ENCODE measurements around the gene C11orf52.
A peak's percentile ranks its signal among the peaks of the same experiment; 100 is the strongest.

C11orf52 gene

DNA sequence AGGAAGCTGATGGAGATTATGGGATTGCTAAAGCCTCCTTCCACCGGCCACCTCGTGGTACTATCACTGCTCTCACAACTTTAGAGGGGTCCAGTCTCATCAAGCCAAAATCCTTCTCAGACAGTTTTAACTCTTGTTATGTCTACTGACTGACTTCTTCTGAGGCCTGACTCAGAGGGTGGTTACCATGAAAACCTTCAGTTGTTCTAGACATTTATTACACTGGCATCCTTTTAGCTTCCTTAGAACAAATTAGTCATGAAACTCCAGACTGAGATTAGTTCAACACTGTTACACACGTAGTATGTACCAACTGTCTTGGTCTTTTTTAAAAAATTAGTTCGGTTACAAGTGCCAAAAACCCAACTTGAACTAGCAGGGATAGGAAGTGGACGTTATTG, 25.9 kb downstream of the C11orf52 start:
- Histone ChIP-seq H3K9ac (ENCODE audit: low read length) (no peak overlapping the region), H3K27me3 (replicated peaks; ENCODE audit: insufficient read depth, low read length) (no peaks in the 10 kb centered on the region), H3K4me2 (ENCODE audit: low read depth, low read length) (peak overlapping the region; percentile 25; the same call in 1 of the 2 replicates), H3K79me2 (ENCODE audit: low read length) (0 out of 2 replicates have a peak, but pooled peaks cover 4% of the 10 kb centered on the region), H3K36me3 (replicated peaks; ENCODE audit: insufficient read depth, low read length) (no peaks in the 10 kb centered on the region), H3K9me2 (replicated peaks; ENCODE audit: insufficient read depth, low read length) (no peaks in the 10 kb centered on the region), H3K9me3 (replicated peaks; ENCODE audit: insufficient read depth, low read length) (no peaks in the 10 kb centered on the region), H3K4me1 (ENCODE audit: low read length) (peaks cover 28% of the 10 kb centered on the region), H3F3A (ENCODE audit: insufficient read depth, low read length) (peaks cover 9% of the 10 kb centered on the region), H2AFZ (ENCODE audit: low read length) (0 out of 2 replicates have a peak overlapping the region, but pooled peaks have one; percentile 25), H3K27ac (ENCODE audit: low read length) (no peak overlapping the region), H4K20me1 (ENCODE audit: insufficient read depth, low read length) (no peaks in the 10 kb centered on the region), H3K4me3 (ENCODE audit: low read length) (no peak overlapping the region)
- no peak for DNase-seq
- TF ChIP-seq EZH2phosphoT487 (IDR thresholded peaks at IDR 0.05; ENCODE audit: low read length), result no peak
- no peak for TF ChIP-seq EZH2 (optimal IDR thresholded peaks at IDR 0.05; ENCODE audit: low read depth, low read length)
- TF ChIP-seq, protein P1, sequence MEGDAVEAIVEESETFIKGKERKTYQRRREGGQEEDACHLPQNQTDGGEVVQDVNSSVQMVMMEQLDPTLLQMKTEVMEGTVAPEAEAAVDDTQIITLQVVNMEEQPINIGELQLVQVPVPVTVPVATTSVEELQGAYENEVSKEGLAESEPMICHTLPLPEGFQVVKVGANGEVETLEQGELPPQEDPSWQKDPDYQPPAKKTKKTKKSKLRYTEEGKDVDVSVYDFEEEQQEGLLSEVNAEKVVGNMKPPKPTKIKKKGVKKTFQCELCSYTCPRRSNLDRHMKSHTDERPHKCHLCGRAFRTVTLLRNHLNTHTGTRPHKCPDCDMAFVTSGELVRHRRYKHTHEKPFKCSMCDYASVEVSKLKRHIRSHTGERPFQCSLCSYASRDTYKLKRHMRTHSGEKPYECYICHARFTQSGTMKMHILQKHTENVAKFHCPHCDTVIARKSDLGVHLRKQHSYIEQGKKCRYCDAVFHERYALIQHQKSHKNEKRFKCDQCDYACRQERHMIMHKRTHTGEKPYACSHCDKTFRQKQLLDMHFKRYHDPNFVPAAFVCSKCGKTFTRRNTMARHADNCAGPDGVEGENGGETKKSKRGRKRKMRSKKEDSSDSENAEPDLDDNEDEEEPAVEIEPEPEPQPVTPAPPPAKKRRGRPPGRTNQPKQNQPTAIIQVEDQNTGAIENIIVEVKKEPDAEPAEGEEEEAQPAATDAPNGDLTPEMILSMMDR (IDR thresholded peaks at IDR 0.05; ENCODE audit: low read length), result no peak

DNA sequence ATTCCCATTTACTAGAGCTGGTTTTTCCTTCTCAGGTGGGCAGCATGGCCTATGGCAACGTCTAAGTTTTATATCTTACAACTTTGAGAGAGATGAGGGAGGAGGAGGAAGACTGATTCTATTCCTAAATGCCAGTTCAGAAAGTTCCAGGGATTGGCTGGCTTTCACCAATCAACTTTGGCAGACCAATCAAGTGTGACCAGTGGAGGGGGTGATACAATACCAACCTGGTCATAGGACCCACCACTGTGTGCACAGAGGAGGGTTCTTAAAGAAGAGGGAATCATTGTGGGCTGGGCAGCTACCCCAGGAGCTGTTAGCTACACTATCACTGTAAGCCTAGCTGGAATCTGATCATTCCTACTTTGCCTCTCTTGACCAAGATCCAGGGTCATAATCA, 26.5 kb downstream of the C11orf52 start:
- Histone ChIP-seq H3K9me3 (replicated peaks; ENCODE audit: insufficient read depth, low read length) (no peaks in the 10 kb centered on the region), H4K20me1 (ENCODE audit: insufficient read depth, low read length) (no peaks in the 10 kb centered on the region), H3K27ac (ENCODE audit: low read length) (no peak overlapping the region), H3K4me1 (ENCODE audit: low read length) (peaks cover 32% of the 10 kb centered on the region), H3K36me3 (replicated peaks; ENCODE audit: insufficient read depth, low read length) (no peaks in the 10 kb centered on the region), H3F3A (ENCODE audit: insufficient read depth, low read length) (peaks cover 9% of the 10 kb centered on the region), H2AFZ (ENCODE audit: low read length) (no peak overlapping the region), H3K4me3 (ENCODE audit: low read length) (no peak overlapping the region), H3K27me3 (replicated peaks; ENCODE audit: insufficient read depth, low read length) (no peaks in the 10 kb centered on the region), H3K9me2 (replicated peaks; ENCODE audit: insufficient read depth, low read length) (no peaks in the 10 kb centered on the region), H3K4me2 (ENCODE audit: low read depth, low read length) (no peak overlapping the region), H3K9ac (ENCODE audit: low read length) (no peak overlapping the region), H3K79me2 (ENCODE audit: low read length) (0 out of 2 replicates have a peak, but pooled peaks cover 1% of the 10 kb centered on the region)
- no peak for DNase-seq
- TF ChIP-seq EZH2 (optimal IDR thresholded peaks at IDR 0.05; ENCODE audit: low read depth, low read length), result no peak
- TF ChIP-seq EZH2phosphoT487 (IDR thresholded peaks at IDR 0.05; ENCODE audit: low read length), result no peak
- TF ChIP-seq, protein P1 (IDR thresholded peaks at IDR 0.05; ENCODE audit: low read length), result no peak

DNA sequence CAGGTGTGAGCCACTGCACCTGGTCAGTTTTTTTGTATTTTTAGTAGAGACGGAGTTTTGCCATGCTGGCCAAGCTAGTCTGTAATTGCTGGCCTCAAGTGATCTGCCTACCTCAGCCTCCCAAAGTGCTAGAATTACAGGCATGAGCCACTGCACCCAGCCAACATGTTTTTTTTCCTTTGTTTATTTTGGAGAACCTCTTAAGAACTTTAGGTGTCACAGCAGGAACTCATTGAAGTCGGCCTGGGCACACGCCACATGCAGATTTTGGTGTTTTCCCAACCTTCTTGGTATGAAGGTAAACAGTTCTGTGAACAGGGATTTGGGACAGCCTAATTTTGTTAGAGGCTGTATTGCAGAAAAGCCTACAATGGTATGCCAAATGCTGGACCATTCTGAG, 27.8 kb downstream of the C11orf52 start:
- Histone ChIP-seq H4K20me1 (ENCODE audit: insufficient read depth, low read length) (no peaks in the 10 kb centered on the region), H3K9me3 (replicated peaks; ENCODE audit: insufficient read depth, low read length) (no peaks in the 10 kb centered on the region), H3K9me2 (replicated peaks; ENCODE audit: insufficient read depth, low read length) (no peaks in the 10 kb centered on the region), H3K4me1 (ENCODE audit: low read length) (peaks cover 32% of the 10 kb centered on the region), H3K27ac (ENCODE audit: low read length) (no peak overlapping the region), H3K27me3 (replicated peaks; ENCODE audit: insufficient read depth, low read length) (no peaks in the 10 kb centered on the region), H3K4me2 (ENCODE audit: low read depth, low read length) (no peak overlapping the region), H2AFZ (ENCODE audit: low read length) (no peak overlapping the region), H3K79me2 (ENCODE audit: low read length) (no peaks in the 10 kb centered on the region), H3K9ac (ENCODE audit: low read length) (no peak overlapping the region), H3K4me3 (ENCODE audit: low read length) (no peak overlapping the region), H3K36me3 (replicated peaks; ENCODE audit: insufficient read depth, low read length) (no peaks in the 10 kb centered on the region), H3F3A (ENCODE audit: insufficient read depth, low read length) (peaks cover 9% of the 10 kb centered on the region)
- TF ChIP-seq EZH2phosphoT487 (IDR thresholded peaks at IDR 0.05; ENCODE audit: low read length) (no peak), EZH2 (optimal IDR thresholded peaks at IDR 0.05; ENCODE audit: low read depth, low read length) (no peak)
- TF ChIP-seq, protein P1 (IDR thresholded peaks at IDR 0.05; ENCODE audit: low read length), result no peak
- DNase-seq, result no peak

Data from MM.1S (cell line).